Activated T-cell treated with anti-CD3 and anti-CD28 coated beads, Interleukin-2, amount 50 U/mL, for 4 hours (primary cell): ENCODE results near the gene NUP93. TPM values are rescaled to one million over a fixed set of nuclear protein-coding genes. Genes with fewer than 3 reads are reported as not detected.
"Not testable (repeated sequence)": the region's sequence is repeated elsewhere in the genome, so short reads cannot be mapped to it uniquely, and the experiment has no call there.

ENCODE experiments used
- ATAC-seq, 2 donors: fragments of 200-7000 bp; cut with Tn5 transposase; one replicate each; pipeline ENCODE4 v1.10.0; 2021
- DNase-seq: peaks from one replicate; pipeline ENCODE4 v3.0.0-alpha.2; 2020
- H3K27me3 Mint-ChIP-seq: one replicate; pipeline ENCODE4 v1.8.0; 2021; ENCODE audit warnings: low read depth, mixed read lengths
- H3K36me3 Mint-ChIP-seq: one replicate; pipeline ENCODE4 v1.8.0; 2022; ENCODE audit warnings: mixed read lengths; ENCODE audit not compliant: insufficient read depth
- H3K4me1 Mint-ChIP-seq: one replicate; pipeline ENCODE4 v1.8.0; 2021; ENCODE audit warnings: low read depth, mixed read lengths
- H3K4me3 Mint-ChIP-seq: one replicate; pipeline ENCODE4 v1.8.0; 2021; ENCODE audit warnings: mild to moderate bottlenecking, moderate library complexity, mixed read lengths
- H3K9me3 Mint-ChIP-seq: one replicate; pipeline ENCODE4 v1.8.0; 2021; ENCODE audit warnings: mixed read lengths
- total RNA-seq, 3 donors: library from RNA; stranded (reverse); gene quantifications; one replicate each; pipeline ENCODE4 v1.2.1, GENCODE V29; 2021

NUP93 gene
- total RNA-seq, 3 donors from 2014 or later = 178 to 195 (median 181) TPM

DNA sequence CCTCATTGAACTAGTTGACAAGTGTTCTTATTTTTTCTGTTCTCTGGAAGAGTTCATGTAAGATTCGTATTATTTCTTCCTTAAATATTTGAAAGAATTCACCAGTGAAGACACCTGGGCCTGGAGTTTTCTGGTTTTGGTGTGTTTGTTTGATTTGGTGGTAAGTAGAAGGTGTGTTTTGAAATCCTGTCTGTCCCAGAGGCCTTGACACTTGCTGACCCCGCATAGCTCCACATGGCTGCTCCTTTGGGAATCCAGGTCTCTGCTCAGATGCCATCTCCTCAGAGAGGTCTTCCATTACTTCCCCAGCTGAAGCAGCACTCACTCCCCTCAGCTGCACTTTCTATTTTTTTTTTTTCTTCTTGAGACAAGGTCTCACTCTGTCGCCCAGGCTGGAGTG lies 5.7 kb upstream of the NUP93 start:
- DNase-seq (no peak), ATAC-seq (no peak)
- no peak overlapping the region for H3K4me3 Mint-ChIP-seq
- no peaks in the 10 kb centered on the region for H3K27me3 Mint-ChIP-seq
- no peaks in the 10 kb centered on the region for H3K36me3 Mint-ChIP-seq
- H3K4me1 Mint-ChIP-seq = peaks cover 6% of the 10 kb centered on the region
- H3K9me3 Mint-ChIP-seq = no peaks in the 10 kb centered on the region

- Mint-ChIP-seq H3K27me3 (no peaks in the 10 kb centered on the region), H3K4me1 (peaks cover 18% of the 10 kb centered on the region), H3K9me3 (no peaks in the 10 kb centered on the region), H3K4me3 (no peak overlapping the region), H3K36me3 (no peaks in the 10 kb centered on the region)
- no peak for DNase-seq
- ATAC-seq = no peak
These were observed 3.6 kb upstream of the NUP93 start for GRCh38 chr16:56726283-56726682.

DNA sequence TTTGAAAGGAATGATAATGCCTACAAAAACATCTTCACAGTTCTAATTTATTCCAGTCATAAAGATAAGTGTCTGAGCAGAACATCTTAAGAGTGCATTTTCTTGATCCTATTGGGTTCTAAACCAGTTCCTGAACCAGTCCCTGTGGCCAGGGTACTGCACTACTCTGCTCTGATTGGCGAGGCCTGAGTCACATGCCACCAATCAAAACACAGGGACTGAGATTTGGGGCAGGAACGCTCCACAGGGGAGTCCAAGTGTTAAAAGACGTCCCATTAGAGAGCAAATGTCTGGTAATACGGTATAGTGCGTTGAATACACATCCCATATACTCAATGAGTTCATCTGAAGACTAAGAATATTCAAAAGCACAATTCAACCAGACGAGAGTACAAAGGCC lies 3.0 kb upstream of the NUP93 start:
- ATAC-seq = no peak

DNA sequence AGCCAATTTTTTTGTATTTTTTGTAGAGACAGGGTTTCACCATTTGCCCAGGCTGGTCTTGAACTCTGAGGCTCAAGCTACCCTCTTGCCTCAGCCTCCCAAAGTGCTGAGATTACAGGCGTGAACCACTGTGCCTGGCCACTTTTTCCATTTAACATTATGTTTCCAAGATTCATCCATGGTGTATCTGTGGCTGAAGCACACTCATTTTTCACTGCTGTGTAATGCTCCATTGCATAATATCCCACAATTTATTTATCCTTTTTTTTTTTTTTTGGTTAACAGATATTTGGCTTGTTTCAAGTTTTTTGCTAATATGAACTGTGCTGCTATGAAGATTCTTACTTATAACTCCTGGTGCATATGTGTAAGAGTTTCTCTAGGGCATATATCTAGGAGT lies 1.9 kb upstream of the NUP93 start:
- Mint-ChIP-seq H3K9me3 (no peaks in the 10 kb centered on the region), H3K4me1 (peaks cover 19% of the 10 kb centered on the region), H3K36me3 (no peaks in the 10 kb centered on the region), H3K27me3 (no peaks in the 10 kb centered on the region), H3K4me3 (no peak overlapping the region)
- no peak for ATAC-seq
- DNase-seq = no peak

More for the DNA sequence above, 3.0 kb upstream of the NUP93 start:
- H3K9me3 Mint-ChIP-seq = no peaks in the 10 kb centered on the region
- DNase-seq = no peak
- H3K27me3 Mint-ChIP-seq = no peaks in the 10 kb centered on the region
- H3K36me3 Mint-ChIP-seq = no peaks in the 10 kb centered on the region
- H3K4me3 Mint-ChIP-seq = no peak overlapping the region
- H3K4me1 Mint-ChIP-seq = peaks cover 19% of the 10 kb centered on the region

- no peak overlapping the region for H3K4me3 Mint-ChIP-seq
- DNase-seq = no peak
- H3K27me3 Mint-ChIP-seq = no peaks in the 10 kb centered on the region
- no peaks in the 10 kb centered on the region for H3K9me3 Mint-ChIP-seq
- no peak for ATAC-seq
- H3K36me3 Mint-ChIP-seq = no peaks in the 10 kb centered on the region
- H3K4me1 Mint-ChIP-seq = peaks cover 19% of the 10 kb centered on the region
These were observed 772 bp upstream of the NUP93 start for GRCh38 chr16:56728980-56729734.

GRCh38 chr16:56732366-56732765 lies 2.4 kb downstream of the NUP93 start:
- DNase-seq (no peak), ATAC-seq (no peak)
- H3K36me3 Mint-ChIP-seq = peaks cover 3% of the 10 kb centered on the region
- no peak overlapping the region for H3K4me3 Mint-ChIP-seq
- H3K27me3 Mint-ChIP-seq = no peaks in the 10 kb centered on the region
- H3K9me3 Mint-ChIP-seq = no peaks in the 10 kb centered on the region
- peaks cover 24% of the 10 kb centered on the region for H3K4me1 Mint-ChIP-seq

- peak; percentile 65 to 72 for ATAC-seq
- H3K36me3 Mint-ChIP-seq = peaks cover 3% of the 10 kb centered on the region
- H3K4me1 Mint-ChIP-seq = peaks cover 24% of the 10 kb centered on the region
- H3K4me3 Mint-ChIP-seq = no peak overlapping the region
- H3K27me3 Mint-ChIP-seq = no peaks in the 10 kb centered on the region
- no peak for DNase-seq
- no peaks in the 10 kb centered on the region for H3K9me3 Mint-ChIP-seq
These were observed 2.9 kb downstream of the NUP93 start for GRCh38 chr16:56732832-56733231.

DNA sequence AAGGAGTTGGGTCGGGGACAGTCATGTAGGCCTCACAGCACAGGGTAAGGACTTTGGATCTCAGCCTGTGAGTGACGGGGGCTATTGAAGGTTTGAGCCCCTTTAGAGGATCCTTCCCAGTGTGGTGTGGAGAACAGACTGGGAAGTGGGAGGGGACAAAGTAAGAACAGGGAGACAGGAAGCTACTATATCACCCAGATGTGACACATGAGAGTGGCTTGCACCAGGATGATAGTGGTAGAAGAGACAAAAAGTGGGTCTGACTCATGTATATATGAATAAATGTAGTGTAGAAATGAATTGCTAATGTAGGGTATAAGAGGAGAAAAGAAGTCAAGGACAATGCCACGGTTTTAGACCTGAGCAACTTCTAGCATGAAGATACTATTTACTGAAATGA lies 4.5 kb downstream of the NUP93 start:
- Mint-ChIP-seq H3K4me3 (no peak overlapping the region), H3K9me3 (no peaks in the 10 kb centered on the region), H3K27me3 (no peaks in the 10 kb centered on the region), H3K4me1 (peaks cover 20% of the 10 kb centered on the region), H3K36me3 (peaks cover 6% of the 10 kb centered on the region)
- no peak for DNase-seq
- ATAC-seq = no peak

DNA sequence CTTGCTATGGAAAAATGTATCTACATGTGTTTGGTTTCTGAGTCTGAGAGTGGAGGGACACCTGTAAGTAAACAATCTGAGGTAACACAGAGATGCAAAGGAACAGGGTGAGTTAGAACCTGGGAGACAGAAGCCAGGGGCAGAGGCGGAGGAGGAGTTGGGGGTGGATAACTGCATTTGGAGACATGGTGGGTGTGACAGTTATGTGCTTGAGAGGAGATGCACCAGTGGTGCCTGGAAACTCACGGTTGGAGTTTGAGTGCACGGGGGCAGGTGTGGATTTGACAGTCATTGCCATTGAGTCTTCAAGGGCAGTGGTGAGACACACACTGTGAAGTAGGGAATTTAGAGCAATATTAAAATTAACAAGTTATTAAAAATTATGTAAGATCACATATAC lies 6.5 kb downstream of the NUP93 start:
- Mint-ChIP-seq H3K9me3 (no peaks in the 10 kb centered on the region), H3K4me3 (no peak overlapping the region), H3K36me3 (peaks cover 6% of the 10 kb centered on the region), H3K27me3 (no peaks in the 10 kb centered on the region), H3K4me1 (peaks cover 9% of the 10 kb centered on the region)
- ATAC-seq = no peak
- DNase-seq = no peak

DNA sequence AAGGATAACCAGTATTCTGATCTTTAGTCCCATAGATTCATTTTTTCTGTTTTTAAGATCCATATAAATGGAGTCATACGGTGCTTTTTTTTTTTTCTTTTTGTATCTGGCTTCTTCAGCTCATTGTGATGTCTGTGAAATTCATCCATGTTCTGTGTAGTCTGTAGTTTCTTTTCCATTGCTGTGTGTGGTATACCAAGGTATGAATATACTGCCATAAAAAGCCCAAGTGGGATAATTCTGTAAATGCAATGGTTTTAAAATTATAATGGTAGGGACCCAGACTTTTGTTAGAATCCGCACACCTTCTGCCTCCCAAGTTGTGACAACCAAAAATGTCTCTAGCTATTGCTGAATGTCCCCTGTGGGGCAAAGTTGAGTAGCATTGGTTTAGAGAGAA lies 7.6 kb downstream of the NUP93 start:
- no peak for DNase-seq
- ATAC-seq = no peak
- peaks cover 6% of the 10 kb centered on the region for H3K36me3 Mint-ChIP-seq
- no peak overlapping the region for H3K4me3 Mint-ChIP-seq
- H3K9me3 Mint-ChIP-seq = no peaks in the 10 kb centered on the region
- H3K27me3 Mint-ChIP-seq = no peaks in the 10 kb centered on the region
- peaks cover 17% of the 10 kb centered on the region for H3K4me1 Mint-ChIP-seq

DNA sequence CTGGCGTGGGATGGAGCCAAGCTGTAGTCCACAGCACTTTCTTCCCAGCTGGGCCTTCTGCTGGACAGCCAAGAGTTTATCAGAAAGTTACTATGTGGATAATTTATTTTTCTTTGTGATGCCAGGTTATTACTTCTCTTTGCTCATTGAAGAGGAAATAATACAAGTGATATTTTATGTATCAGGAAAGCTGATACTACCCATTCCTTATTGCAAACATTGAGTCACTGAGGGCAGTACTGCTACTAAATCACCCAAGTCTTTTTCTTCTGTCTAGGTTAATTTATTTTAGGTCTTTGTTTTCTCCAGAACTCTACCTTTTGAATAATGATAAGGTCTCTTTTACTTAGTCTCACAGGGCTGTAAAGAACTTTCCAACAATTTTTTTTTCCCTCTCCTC lies 8.3 kb downstream of the NUP93 start:
- DNase-seq = no peak
- Mint-ChIP-seq H3K27me3 (no peaks in the 10 kb centered on the region), H3K4me1 (peaks cover 19% of the 10 kb centered on the region), H3K4me3 (no peak overlapping the region), H3K36me3 (peaks cover 6% of the 10 kb centered on the region), H3K9me3 (no peaks in the 10 kb centered on the region)
- ATAC-seq = no peak

DNA sequence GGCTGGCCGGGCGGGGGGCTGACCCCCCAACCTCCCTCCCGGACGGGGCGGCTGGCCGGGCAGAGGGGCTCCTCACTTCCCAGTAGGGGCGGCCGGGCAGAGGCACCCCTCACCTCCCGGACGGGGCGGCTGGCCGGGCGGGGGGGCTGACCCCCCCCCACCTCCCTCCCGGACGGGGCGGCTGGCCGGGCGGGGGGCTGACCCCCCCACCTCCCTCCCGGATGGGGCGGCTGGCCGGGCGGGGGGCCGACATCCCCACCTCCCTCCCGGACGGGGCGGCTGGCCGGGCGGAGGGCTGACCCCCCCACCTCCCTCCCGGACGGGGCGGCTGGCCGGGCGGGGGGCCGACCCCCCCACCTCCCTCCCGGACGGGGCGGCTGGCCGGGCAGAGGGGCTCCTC lies 9.4 kb downstream of the NUP93 start:
- H3K4me1 Mint-ChIP-seq = peaks cover 23% of the 10 kb centered on the region
- ATAC-seq = not testable (repeated sequence)

DNA sequence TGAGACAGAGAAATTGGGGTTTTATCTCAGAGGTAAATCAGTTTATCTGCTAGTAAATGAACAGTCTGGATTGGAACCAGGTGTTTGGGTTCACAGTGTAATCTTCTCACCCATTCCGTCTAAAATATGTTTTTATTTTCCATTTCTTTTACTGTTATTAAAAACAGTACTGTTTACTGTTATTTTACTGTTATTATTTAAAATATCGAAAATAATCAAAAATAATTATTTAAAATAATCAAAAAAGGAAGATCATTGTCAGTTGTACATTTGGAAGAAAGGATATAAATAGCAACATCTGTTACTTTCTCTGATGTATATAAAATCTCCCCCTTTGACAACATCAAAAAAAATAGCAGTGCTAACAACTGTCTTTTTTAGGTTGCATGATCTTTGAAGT lies 11.5 kb downstream of the NUP93 start:
- peaks cover 29% of the 10 kb centered on the region for H3K4me1 Mint-ChIP-seq
- H3K9me3 Mint-ChIP-seq = no peaks in the 10 kb centered on the region

More for the DNA sequence above, 9.4 kb downstream of the NUP93 start:
- H3K9me3 Mint-ChIP-seq, H3K27me3 Mint-ChIP-seq, DNase-seq, H3K4me3 Mint-ChIP-seq, H3K36me3 Mint-ChIP-seq: not testable (repeated sequence)

GRCh38 chr16:56742030-56742984 lies 12.4 kb downstream of the NUP93 start:
- ATAC-seq (peak in 1 of 2 donors; percentile 63), DNase-seq (no peak)
- Mint-ChIP-seq H3K4me3 (no peak overlapping the region), H3K36me3 (peaks cover 9% of the 10 kb centered on the region), H3K27me3 (no peaks in the 10 kb centered on the region), H3K4me1 (peaks cover 27% of the 10 kb centered on the region), H3K9me3 (no peaks in the 10 kb centered on the region)

More for the DNA sequence above, 11.5 kb downstream of the NUP93 start:
- Mint-ChIP-seq H3K4me3 (no peak overlapping the region), H3K27me3 (no peaks in the 10 kb centered on the region), H3K36me3 (peaks cover 7% of the 10 kb centered on the region)
- DNase-seq = no peak
- no peak for ATAC-seq

DNA sequence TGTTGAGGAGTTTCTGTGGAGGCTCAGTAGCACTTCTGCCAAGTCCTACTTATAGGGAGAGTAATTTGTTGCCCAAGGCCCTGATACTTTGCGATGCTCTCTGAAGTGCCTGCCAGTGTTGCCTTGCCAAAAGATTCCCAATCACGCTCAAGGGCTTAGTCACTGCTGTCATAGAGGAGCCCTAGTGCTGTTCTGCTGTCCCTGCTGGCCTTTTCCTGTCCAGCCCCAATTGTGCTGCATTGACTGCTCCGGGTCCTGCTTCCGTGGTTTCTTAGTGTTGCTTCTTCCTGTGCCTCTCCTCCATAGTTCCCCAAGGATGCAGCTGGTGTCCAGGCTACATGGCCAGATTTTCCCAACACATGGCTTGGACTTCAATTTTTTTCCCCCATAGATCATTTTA lies 13.9 kb downstream of the NUP93 start:
- Mint-ChIP-seq H3K4me1 (peaks cover 25% of the 10 kb centered on the region), H3K27me3 (no peaks in the 10 kb centered on the region)

More for the DNA sequence above, 13.9 kb downstream of the NUP93 start:
- H3K4me3 Mint-ChIP-seq = no peak overlapping the region
- no peak for ATAC-seq
- peaks cover 14% of the 10 kb centered on the region for H3K36me3 Mint-ChIP-seq
- H3K9me3 Mint-ChIP-seq = no peaks in the 10 kb centered on the region
- DNase-seq = no peak
